Stimulated activated CD4-positive, alpha-beta T cell treated with anti-CD3 and anti-CD28 coated beads, Interleukin-1b, Interleukin-23, amount 100 ng/mL, for 1 hour (primary cell): ENCODE data around the gene TRIP13.

ENCODE experiments used
- DNase-seq, 2 donors: peaks; one replicate each; pipeline ENCODE4 v3.0.0-alpha.2; 2020; ENCODE audit warnings: low read depth in 2 of 2

The TRIP13 gene

DNA sequence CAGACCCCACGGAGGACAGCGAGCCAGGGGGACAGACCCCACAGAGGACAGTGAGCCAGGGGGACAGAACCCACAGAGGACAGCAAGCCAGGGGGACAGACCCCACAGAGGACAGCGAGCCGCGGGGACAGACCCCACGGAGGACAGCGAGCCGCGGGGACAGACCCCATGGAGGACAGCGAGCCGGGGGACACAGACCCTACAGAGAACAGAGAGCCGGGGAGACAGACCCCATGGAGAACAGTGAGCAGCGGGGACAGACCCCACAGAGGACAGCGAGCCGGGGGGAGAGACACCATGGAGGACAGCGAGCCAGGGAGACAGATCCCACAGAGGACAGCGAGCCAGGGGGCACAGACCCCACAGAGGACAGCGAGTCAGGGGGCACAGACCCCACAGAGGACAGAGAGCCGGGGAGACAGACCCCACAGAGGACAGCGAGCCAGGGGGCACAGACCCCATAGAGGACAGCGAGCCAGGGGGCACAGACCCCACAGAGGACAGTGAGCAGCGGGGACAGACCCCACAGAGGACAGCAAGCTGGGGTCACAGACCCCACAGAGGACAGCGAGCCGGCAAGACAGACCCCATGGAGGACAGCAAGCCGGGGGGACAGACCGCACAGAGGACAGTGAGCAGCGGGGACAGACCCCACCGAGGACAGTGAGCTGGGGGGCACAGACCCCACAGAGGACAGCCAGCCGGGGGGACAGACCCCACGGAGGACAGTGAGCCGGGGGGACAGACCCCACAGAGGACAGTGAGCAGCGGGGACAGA is 37.5 kb upstream of the TRIP13 start:
- DNase-seq, result no peak

DNA sequence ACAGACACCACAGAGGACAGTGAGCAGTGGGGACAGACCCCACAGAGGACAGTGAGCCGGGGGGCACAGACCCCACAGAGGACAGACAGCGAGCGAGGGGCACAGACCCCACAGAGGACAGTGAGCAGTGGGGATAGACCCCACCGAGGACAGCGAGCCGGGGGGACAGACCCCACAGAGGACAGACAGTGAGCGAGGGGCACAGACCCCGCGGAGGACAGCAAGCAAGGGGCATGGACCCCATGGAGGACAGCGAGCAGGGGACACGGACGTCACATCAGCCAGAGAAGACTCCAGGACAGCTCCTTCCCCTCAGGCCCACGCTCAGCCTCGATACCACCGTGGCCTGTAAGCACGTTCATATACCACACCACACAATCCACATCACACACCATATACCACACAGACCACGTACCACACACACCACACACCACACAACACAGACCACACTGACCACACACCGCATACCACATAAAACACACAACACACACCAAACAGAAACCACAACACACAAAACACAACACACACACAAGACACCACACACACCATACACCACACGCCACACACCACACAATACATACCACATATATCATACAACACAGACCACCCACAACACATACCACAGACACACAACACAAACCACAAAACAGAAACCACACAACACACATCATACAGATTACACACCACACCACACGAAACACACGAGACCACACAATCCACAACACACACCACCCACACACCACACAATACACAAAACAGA is 36.7 kb upstream of the TRIP13 start:
- DNase-seq, result no peak

DNA sequence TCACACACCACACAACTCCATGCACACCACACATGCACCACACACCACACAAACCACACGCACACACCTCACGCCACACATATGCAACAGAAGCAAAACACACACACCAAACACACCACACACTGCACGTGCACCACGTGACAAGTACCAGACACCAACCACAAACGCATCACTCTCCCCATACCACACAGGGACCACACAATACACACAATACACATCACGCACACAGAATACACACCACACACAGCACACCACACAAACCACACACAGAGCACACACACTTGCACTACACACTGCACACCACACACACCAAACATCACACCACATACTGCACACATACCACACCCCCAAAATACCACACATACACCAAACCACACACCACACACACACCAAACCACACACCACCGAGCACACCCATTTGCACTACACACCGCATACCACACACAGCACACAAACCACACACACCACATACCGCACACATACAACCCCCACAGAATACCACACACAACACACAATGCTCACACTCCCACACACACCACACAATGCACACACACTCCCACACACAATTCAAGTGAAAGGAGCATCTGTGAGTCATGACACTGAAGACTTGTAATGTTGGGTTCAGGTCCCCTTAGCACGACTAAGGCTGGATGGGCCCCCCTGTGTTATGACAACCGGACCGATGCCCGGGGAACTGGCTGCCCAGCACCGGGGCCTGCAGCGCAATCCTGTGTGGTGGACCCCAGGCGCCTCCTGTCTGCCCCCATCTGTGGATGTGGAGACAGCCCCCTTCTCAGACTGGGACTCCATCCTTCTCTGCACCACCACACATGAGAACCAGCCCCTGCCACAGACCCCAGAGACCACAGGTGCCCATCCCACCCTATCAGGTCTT is 35.9 kb upstream of the TRIP13 start:
- no peak for DNase-seq

DNA sequence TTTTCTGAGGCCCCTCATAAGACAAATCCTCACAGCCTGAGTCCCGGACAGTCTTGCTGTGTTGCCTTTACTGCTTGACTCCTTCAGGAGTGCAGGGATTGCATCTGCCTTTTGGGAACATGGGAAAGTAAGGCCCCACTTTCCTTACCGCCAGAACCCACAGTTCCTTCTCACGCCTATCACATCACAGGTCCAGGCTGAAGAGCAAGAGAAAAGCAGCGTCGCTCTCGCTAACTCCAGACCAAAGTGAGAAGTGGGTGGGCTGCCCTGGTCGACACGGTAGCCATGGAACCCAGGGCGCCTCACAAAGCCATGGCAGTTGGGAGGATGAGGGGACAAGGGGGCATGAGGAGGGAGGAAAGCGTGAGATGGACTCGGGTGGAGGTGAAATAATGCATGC is 34.0 kb upstream of the TRIP13 start:
- no peak for DNase-seq

DNA sequence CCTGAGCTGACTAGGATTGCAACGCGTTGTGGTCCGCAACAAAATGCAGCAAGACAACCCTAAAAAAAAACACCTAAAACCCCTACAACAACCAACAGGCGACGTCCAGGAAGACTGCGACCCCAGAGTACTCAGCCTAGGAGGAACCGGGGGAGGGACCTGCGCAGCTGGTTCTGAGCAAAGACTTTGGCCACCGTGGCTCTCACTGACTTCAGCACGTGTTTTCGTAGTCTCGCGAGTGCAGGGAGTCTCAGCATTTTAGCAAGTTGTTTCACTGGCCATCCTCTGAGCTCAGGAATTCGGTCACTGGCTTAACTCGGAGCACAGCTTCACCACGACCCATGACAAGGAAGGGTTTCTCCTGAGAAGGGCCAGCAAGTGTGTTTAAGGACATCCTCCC is 33.3 kb upstream of the TRIP13 start:
- DNase-seq, result no peak

DNA sequence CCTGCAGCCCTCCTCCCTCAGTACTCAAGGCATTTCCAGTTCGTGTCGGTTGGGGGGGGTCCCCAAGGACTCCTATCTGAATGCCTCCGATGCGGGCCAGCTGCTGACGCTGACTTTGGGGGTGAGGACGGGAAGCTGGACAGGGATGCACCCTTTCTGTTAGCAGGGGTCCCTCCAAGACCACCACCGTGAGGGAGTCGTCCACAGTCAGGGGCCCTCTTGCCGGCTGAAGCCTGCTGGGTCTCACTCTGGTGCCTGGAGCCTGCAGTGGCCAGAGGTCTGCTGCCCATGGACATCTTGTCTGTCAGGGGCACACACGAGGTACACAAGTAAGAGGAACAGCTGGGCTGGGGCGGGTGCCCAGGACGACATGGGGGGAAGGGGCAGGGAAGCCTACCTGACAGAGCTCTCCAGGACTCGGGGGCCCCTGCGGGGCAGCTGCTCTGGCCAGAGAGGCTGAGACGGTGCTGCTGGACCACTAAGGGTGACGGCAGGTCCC is 32.8 kb upstream of the TRIP13 start:
- no peak for DNase-seq

DNA sequence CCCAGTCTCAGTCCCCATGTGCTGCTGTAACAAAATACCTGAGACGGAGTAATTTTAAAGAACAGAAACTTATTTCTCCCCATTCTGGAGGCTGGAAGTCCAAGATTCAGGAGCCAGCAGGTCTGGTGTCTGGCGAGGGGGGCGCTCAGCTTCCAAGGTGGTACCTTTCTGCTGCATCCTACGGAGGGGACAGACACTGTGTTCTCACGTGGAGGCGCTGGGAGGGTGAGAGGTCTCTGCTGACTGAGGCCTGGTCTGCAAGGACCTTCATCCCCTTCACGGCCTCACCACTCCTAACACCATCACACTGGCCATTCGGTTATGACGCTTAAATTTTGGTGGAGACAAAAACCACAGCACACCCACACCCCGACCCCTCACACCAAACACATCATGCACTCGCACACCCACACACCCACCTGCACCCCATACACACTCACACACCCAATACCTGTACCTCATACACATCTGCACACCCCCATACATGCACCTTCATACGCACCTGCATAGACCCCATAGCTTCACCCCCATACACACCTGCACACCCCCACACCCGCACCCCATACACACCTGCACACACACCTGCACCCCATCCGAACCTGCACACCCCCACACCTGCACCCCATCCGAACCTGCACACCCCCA is 32.1 kb upstream of the TRIP13 start:
- no peak for DNase-seq

DNA sequence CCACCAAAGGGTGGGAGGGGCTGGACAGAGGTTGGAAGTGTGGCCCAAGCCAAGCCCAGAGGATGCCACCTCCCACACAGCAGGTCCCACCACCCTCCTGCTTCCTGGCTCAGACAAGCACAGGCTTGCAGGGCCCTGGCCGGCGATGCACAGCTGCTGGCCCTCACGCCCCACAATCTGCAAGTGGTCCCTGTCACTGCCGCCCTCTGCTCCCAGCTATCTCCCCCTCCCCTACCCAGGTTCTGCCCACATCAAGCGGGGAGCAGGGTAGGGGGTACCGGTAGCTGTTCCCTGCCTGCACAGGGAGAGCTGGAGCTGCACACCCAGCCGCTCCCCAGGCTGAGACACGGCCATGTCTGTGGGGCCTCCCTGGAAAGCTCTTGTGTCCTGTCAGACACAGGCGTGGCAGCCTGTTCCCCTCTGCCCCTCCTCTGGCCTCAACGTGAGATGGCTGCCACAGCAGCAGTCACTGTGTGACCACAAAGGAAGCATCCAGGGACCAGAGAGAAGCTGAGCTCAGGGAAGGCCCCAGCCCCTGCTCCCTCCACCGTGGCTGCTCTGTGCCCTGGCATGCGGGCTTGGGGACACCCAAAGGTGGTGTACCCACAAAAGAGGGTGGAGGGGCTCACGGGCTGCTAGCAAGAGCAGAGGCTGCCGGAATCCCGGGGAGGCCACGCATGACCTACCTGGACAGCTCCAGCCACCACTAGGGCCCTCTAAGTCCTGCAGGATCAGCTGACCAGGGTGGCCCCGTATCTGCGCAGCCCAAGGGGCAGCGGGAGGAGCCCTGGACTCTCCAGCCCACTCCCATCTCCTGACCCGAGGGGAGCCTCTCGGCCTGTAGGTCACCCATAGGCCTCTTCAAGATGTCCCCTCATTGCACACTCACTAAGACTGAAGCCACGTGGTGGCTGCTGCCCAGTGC is 31.0 kb upstream of the TRIP13 start:
- no peak for DNase-seq

DNA sequence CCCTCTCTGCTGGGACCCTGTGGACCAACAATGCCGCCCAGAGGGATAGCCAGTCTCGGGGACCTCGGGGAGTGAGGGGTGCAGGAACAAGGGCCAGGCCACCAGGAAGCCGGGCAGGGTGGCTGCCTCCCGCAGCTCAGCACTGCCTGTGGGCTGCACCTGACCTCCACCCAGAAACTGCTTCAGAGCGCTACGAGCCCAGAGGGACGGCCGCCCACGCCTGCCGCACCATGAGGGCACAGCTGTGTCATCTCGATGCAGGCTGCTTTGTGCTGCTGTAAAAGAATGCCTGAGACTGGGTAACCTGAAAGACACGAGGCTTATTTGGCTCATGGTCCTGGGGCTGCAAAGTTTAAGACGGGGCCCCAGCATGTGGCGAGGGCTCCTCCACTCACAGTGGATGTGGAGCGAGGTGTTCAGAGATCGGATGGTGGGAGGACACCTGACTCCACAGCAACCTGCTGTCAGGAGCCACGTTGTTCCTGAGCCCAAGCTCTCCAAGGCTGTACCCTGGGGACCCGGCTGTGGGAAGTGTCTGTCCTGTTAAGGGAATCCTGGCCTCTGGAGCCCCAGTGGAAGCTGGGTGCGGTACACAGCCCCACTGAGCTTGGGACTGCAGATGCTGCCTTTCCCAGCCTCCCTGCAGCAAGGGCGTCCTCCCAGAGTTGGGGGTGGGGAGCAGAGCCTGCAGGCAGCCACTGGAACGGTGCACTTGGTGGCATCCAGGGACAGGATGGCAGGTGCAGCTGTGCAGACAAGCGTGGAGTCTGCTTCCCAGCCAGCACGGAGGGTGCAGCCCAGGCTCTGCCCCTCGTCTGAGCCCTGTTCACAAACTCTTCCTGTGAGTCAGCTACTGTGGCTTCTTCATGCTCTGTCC is 30.1 kb upstream of the TRIP13 start:
- no peak for DNase-seq

DNA sequence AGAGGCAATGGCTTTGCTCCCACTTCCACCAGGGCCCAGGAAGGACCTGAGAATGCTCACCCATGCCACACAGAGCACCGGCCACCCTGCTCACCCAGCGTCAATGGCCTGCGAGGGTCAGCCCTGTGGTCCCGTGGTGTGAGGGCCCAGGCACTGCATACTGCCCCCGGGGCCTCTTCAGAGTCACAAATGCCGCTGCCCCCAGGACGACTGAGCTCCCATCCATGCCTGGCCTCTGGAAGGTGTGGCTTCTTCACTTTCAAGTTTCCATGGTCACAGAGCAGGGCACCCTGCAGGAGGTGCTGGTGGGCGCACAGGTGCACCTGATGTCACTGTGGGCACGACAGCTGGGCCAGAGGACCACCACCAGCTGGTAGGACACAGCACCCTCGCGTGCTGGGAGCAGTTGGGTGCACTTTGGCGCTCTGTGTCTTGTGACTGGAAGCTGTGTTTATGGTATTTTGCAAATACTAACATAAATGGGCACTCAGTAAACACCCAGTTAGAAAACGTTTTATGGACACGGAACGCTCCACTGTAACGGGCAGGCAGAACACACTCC is 29.4 kb upstream of the TRIP13 start:
- no peak for DNase-seq

DNA sequence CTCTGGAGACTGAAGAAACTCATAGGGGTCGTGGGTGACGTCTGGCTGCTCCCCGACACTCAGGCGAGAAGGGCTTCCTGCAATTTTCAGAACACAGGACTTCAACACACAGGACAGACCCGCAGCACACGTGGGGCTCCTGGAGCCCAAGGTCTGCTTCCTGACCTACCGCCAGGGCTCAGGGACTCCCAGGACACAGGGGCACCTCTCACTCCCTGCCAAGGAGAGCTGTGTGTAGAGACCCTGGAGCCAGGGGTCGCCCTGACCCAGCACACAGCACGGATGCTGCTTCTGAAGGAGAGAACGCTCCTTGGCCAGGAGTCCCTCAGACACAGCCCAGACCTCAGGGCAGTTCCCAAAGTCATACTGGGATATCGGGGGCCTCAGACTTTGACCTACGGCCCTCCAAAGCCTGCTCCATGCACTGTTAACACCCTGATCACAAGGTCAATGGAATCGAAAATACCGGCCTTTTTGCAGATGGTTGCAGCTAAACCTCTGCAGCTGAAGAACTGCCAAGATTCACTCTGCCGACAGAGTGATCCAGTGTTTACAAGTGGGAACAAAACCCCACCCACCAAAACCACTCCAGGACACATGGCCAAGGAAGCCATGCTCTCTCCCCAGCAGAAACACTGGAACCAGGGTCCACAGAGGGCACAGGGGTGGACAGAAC is 28.1 kb upstream of the TRIP13 start:
- DNase-seq, result no peak

DNA sequence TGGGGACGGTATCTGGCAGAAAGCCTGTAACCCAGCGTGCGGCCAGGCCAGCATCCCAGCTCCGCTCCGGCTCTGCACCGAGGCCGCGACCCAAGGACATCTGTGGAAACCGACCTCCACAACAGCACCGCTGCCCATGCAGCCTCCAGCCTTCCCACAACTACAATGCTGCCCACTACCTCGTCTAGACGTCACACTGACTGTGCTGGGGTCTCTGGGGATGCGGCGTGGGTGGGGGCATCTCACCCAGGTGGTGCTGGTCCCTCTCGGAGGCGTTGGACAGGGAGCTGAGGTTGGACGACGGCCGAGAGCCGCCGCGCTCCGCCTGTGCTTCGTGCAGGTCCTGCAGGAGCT is 27.5 kb upstream of the TRIP13 start:
- no peak for DNase-seq

DNA sequence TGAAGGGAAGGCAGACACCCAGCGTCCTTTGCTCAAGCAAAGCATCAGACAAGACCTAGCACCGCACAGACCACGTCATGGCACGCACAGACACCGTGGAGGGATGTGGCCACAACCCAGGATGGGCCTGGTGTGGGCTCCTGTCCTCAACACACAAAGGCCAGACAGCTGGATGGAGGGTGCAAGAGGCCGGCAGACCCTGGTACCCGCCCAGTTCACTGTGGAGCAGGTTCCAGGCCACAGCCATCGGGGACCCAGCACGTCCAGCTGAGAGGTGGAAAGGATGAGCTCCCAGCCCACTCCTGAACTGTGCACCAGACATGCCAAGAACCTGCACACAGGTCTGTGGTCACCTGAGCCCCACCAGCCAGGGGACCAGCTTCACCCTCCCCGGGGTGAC is 26.9 kb upstream of the TRIP13 start:
- DNase-seq, result no peak

DNA sequence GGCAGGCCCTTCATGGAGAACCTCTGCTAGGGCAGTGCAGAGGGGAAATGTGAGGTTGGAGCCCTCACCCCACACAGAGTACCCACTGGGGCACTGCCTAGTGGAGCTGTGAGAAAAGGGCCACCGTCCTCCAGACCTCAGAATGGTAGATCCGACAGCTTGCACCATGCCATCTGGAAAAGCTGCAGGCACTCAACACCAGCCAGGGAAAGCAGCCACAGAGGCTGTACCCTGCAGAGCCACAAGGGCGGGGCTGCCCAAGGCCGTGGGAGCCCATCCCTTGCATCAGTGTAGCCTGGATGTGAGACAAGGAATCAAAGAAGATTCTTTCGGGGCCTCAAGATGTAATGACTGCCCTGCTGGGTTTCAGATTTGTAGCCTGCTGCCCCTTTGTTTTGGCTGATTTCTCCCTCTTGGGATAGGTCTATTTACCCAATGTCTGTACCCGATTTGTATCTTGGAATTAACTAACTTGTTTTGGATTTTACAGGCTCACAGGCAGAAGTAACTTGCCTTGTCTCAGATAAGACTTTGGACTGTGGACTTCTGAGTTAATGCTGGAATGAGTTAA is 25.3 kb upstream of the TRIP13 start:
- DNase-seq, result no peak

DNA sequence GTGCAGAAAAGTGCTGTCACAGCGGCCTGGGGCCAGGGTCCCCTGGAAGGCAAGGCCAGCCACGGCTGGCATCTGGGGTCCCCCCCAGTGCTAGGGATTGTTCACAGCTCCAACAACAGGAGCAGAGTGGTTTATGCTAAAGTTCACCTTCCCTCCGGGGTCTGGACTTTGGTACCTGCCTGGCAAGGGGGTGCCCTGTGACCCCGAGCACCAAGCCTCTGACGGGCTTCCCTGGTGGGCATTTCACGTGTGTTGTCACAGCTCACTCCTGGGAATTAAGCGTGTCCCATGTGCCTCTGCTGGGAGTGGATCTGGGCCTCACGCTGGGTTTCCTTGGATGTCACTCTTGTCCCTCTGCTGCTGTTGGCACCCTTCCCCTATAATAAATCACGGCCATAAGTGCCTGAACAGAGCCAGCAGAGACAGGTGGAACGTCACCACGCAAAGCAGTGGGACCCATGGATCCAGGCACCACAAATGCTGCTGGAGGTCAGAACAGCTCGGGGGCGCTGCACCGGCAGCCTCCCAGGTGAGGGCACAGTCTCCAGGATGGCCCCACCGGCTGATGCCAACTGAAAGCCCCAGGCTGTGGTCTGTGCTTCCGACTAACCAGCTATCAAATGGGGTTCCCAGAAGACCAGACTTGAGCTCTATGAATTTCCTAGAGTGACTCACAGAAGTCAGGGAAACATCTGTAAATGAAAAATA is 24.1 kb upstream of the TRIP13 start:
- DNase-seq, result no peak

DNA sequence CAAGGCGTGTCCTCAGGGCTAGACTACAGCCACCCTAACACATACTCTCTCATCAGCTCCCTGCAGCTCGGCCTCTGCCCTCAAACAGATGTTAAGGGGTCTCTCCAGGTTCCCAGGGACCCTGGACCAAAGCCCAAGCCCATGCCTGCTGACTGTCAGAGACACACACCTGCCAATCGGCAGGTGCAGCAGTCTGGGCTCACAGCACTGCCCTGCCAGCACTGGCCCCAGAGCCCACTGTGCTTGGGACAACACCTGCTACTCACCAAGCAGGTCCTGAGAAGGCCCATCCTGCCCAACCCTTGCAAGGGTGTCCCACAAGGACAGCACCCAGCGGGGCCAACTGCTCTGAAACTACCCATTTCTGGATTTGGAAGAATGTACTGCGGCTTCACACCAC is 21.7 kb upstream of the TRIP13 start:
- no peak for DNase-seq

DNA sequence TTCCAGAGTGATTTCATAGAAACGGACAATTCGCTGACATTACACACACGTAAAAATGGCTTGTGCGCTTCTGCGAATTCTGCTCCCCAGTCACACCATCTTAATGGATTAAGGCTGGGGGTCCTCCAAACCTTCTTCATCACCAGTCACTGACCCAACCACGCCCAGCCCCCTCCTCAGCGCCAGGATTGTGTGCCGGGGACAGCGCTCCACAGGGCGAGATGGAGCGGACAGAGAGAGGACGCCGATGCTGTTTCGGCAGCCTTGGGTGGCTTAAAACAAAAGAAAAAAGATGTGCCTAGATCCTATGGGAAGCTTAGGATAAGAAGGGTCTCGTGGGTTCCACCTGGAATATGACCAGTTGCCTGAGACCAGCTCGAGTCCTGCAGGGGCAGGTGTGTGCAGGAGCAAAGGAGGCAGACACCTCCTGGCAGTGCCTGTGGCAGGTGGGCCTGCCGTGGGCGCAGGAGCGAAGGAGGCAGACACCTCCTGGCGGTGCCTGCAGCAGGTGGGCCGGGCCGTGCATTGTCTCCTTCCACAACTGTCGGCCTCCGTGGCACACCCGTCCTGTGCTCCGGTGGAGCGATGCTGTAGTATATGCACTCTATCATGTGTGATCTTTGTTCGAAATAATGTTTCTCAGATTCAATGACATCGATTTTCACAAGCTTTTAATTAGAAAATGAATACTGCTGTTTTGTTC is 20.9 kb upstream of the TRIP13 start:
- no peak for DNase-seq
